Thyroid gland (tissue), 4 donors: ENCODE measurements around the gene CCDC159.
A peak's percentile ranks its signal among the peaks of the same experiment; 100 is the strongest.

ENCODE experiments used
- CTCF ChIP-seq, 6 experiments: fragments of 200-600 bp in 3 of 6; fragments of 450-650 bp in 3 of 6; sonication (generic) in 3 of 6; IDR thresholded peaks; one replicate each; pipeline ENCODE4 v1.5.1; 2016 to 2019; ENCODE audit warnings: antibody characterized with exemption in 6 of 6, mild to moderate bottlenecking in 2 of 6, inconsistent platforms in 1 of 6, moderate library complexity in 1 of 6
- POLR2A ChIP-seq, 2 donors: fragments of 450-650 bp; IDR thresholded peaks; one replicate each; pipeline ENCODE4 v1.6.1; 2017; ENCODE audit warnings: antibody characterized with exemption in 2 of 2, mild to moderate bottlenecking in 2 of 2, moderate library complexity in 1 of 2

- TF ChIP-seq CTCF (IDR thresholded peaks at IDR 0.05) (peak in 5 of 6 experiments; percentile 26 to 61 (median 44)), POLR2A (IDR thresholded peaks at IDR 0.05) (no peak)
Measured at GRCh38 chr19:11378319-11379189, 32.2 kb downstream of the CCDC159 start.
